ENCODE data around the gene ZSCAN5B.
"Not testable (repeated sequence)": the region's sequence is repeated elsewhere in the genome, so short reads cannot be mapped to it uniquely, and the experiment has no call there.

The ZSCAN5B gene

DNA sequence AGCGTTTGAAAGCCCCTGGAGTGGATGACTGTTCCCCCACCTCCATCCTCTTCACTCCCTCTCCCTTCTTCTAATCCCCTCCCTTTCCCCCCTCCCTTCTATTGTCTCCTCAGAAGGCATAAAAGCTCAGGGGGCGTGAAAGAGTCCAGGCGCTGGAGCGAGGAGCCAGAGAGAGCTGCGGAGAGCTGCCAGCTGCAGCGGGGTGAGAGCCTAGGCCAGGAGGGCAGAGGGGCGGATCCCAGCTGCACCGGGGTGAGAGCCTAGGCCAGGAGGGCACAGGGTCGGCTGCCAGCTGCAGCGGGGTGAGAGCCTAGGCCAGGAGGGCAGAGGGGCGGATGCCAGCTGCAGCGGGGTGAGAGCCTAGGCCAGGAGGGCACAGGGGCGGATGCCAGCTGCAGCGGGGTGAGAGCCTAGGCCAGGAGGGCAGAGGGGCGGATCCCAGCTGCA is 21.7 kb downstream of the ZSCAN5B start, which contains the start of gene GALP:
Gene GALP, plus strand, starts transcription at position 148 of the 447 bp plus-strand sequence. CDS start 1,101 bp downstream, outside the sequence.
- not testable (repeated sequence) for DNase-seq

GRCh38 chr19:56174550-56174949 is 23.0 kb downstream of the ZSCAN5B start:
- DNase-seq: no peak

DNA sequence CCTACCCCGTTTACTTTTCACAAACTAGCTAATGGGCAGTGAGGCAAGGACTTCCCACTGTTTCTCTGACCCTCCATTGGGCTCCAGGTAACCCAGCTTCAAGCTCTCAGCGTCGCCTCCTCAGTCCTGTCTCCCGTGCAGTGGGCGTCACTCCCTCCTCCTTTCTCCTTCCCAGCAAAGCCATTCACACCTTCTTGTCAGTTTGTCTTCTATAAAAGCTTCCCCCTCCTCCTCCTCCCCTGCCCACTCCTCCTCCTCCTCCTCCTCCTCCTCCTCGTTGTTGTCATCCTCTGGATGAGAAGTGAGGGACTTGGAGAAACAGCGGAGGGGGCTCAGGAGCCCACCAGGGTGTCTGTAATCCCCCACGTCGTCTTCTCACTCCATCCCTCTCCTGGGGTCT is 23.5 kb downstream of the ZSCAN5B start:
- DNase-seq: no peak

DNA sequence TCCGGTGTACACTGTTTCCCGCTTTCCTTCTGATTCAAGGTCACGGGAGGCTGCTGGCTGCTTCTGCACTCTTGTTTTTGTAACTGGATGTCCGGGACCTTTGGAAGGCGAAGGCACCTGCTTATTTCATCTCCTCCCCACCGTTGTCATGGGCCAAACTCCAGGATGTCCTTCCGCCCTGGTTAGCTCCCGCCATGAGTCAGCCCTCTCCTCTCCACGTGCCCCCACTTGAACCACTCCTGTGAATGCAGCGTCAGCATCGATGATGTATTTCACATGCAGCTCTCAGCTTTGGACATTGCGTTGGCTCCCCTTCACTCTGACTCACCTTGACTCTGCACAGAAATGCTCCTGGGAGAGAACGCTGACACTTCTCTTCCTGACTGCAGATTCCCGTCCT is 27.3 kb downstream of the ZSCAN5B start:
- no peak for DNase-seq

- DNase-seq: peak; percentile 45
Measured at GRCh38 chr19:56167064-56167578, 30.5 kb downstream of the ZSCAN5B start.

GRCh38 chr19:56163097-56163496 is 34.5 kb downstream of the ZSCAN5B start:
- DNase-seq: no peak

- DNase-seq: peak; percentile 75
Measured at GRCh38 chr19:56162258-56162657, 35.3 kb downstream of the ZSCAN5B start.

GRCh38 chr19:56161534-56161933 is 36.0 kb downstream of the ZSCAN5B start:
- no peak for DNase-seq

DNA sequence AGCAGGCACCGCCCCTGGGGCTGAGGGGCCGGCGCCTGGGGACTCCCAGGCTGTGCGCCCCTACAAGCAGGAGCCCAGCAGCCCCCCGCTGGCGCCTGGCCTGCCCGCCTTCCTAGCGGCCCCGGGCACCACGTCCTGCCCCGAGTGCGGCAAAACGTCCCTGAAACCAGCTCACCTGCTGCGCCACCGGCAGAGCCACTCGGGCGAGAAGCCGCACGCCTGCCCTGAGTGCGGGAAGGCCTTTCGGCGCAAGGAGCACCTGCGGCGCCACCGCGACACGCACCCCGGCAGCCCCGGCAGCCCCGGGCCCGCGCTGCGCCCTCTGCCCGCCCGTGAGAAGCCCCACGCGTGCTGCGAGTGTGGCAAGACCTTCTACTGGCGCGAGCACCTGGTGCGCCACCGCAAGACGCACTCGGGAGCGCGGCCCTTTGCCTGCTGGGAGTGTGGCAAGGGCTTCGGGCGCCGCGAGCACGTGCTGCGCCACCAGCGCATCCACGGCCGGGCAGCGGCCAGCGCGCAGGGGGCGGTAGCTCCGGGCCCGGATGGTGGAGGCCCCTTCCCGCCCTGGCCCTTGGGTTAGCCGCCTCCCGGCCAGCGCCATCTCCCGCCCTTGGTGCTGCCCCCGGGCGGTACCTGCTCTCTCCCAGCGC is 37.8 kb downstream of the ZSCAN5B start:
- no peak for DNase-seq

DNA sequence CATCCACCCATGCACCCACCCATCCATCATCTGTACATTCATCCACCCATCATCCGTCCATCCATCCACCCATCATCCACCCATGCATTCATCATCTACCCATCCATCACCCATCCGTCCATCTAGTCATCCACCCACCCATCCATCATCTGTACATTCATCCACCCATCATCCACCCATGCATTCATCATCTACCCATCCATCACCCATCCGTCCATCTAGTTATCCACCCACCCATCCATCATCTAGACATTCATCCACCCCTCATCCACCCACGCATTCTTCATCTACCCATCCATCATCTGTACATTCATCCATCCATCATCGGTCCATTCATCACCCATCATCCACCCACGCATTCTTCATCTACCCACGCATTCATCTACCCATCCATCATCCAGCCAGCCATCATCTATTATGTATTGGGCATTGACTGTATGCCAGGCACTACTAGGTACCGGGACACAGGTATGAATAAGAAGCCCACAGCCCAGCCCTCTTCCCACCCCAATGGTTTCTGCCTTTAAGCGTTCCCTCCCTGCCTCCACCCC is 38.5 kb downstream of the ZSCAN5B start:
- DNase-seq: no peak

DNA sequence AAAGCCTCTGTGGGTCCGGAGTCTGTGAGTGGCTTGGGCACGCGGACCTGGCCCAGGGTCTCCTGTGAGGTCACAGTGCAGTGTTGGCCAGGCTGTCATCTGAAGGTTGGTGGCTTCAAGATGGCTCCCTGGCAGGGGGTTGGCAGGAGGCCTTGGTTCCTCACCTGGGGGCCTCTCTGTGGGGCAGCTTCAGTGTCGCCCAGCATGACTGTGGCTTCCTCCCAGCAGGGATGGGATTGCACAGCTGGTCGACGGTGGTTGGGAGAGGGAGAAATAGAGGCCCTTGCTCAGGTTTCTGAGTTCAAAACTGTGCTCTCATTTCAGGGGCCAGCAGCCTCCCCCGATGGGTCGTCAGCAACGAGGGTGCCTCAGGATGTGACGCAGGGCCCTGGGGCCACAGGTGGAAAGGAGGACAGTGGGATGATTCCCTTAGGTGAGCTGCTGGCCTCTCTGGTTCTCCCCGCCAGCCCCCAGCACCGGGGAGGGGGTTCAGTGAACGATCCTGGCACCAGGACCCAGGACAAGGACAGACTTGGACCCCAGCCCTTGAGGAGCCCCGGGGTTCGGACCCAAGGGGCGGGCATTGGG is 39.3 kb downstream of the ZSCAN5B start:
- DNase-seq: no peak

DNA sequence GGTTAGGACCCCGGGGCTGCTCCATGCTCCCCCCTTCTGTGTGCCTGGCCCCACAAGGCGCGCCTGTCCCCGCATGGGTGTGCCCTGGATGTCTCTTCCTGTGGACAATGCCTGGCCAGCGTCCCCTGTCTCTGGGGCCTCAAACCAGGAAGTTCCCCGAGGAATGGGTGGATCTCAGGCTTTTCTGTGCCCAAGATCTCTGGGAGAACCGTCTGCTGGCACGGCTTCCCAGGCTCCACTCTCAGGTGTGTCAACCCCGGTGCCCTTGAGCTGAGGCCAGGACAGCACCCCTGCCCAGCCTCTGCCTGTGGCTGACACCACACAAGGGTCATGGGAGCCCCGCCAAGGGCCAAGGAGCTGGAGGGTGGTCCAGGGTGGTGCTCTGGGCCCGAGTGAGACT is 40.8 kb downstream of the ZSCAN5B start:
- no peak for DNase-seq

DNA sequence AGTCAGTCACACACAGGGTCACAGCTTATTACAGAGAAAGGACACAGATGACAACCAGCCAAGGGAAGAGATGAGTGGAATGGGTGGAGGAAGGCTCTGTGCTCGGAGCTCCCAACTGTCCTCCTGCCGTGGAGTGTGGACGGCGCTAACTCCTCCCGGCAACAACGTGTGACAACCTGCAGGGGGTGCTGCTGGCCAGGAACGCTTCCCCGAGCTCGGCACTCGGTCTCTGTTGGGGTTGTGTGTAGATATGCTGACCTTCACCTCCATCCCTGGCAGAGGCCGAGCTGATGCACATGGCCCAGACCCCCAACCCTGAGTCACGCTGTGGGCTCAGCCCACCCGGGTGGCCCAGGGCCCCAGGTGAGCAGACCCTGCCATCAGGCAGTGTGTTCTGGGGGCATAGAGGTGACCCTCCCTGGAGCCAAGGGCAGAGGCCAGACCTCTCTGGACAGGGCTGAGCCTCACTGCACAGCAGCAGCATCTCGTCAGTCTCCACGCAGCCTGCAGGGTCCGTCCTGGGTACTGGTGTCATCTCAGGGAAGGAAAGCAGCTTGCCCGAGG is 42.4 kb downstream of the ZSCAN5B start:
- DNase-seq: peak; percentile 55

DNA sequence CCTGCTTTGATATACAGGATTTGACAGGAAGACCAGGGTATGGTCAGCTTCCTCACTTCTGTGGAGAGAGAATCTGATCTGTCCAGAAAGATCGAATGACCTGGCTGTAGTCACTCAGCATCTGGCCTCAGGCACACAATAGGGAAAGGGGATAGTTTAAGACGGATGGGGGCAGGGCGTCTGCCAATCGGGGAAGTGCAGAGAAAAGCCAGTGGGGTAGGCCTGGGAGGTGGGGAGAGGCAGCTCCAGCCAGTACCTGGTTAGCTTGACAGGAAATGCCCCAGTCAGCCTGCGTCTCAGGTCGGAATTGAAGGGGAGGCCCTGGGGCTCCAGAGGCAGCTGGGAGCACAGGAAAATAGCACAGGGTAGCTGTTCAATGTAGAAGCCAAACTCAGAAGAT is 44.1 kb downstream of the ZSCAN5B start:
- no peak for DNase-seq

- DNase-seq: no peak
Measured at GRCh38 chr19:56152644-56153043, 44.9 kb downstream of the ZSCAN5B start.

DNA sequence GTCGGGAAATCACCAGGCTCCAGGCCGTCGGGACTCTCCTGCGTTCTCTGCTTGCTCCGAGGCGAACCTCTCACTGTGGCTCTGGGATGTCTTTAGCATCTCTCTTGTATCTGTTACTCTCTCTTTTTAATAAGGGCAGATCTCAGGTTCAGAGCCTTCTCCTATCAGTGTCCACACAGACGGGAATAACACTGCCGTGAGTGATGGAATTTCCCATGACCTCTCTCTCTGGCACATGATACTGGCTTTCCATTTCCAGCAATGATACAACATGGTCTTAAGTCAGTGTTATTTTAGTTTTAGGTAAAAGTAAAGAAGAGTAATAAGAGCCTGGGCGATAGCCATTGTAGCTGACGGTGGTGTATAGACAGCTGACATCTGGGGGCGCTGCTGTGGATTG is 47.2 kb downstream of the ZSCAN5B start:
- DNase-seq: no peak

- no peak for DNase-seq
Measured at GRCh38 chr19:56149656-56150038, 47.9 kb downstream of the ZSCAN5B start.

- DNase-seq: not testable (repeated sequence)
Measured at GRCh38 chr19:56148955-56149655, 48.5 kb downstream of the ZSCAN5B start.

- DNase-seq: no peak
Measured at GRCh38 chr19:56148096-56148495, 49.5 kb downstream of the ZSCAN5B start.

- no peak for DNase-seq
Measured at GRCh38 chr19:56147307-56147706, 50.3 kb downstream of the ZSCAN5B start.

DNA sequence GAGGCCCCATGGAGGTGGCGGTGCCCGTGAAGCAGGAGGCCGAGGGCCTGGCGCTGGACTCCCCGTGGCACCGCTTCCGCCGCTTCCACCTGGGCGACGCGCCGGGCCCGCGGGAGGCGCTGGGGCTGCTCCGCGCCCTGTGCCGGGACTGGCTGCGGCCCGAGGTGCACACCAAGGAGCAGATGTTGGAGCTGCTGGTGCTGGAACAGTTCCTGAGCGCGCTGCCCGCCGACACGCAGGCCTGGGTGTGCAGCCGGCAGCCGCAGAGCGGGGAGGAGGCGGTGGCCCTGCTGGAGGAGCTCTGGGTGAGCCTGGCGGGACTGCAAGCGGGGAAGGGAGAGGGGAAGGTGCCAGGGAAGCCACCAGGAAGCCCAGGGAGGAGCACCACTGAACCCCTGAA is 50.7 kb downstream of the ZSCAN5B start:
- DNase-seq: no peak

GRCh38 chr19:56145698-56146097 is 51.9 kb downstream of the ZSCAN5B start:
- DNase-seq: no peak

DNA sequence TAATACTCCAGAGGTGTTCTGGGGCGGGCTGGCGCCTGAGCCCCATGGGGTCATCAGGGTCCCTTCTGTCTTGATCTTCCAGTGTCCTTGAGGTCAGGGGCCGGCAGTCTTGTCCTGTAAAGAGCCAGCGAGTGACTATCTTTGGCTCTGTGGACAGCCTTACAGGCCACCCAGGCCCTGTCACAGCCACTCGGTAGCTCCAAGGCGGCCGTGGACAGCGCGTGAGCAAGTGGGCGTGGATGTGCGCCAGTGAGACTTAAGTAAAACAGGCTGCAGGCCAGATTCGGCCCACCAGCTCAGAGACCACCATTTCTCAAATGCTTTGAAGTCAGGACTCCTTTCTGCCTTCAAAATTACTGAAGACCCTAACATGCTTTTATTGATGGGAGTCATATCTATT is 52.8 kb downstream of the ZSCAN5B start:
- DNase-seq: no peak

Data from hematopoietic multipotent progenitor cell treated with erythropoietin and hydrocortisone succinate and interleukin-3 and kit ligand, for 4 days (in vitro differentiated cells).